ENCODE measurements around the gene SULF2. TPM values are rescaled to one million over a fixed set of nuclear protein-coding genes. Genes with fewer than 3 reads are reported as not detected.

SULF2 gene
- total RNA-seq, 1 experiment from 2014 or later = 82.2 TPM

DNA sequence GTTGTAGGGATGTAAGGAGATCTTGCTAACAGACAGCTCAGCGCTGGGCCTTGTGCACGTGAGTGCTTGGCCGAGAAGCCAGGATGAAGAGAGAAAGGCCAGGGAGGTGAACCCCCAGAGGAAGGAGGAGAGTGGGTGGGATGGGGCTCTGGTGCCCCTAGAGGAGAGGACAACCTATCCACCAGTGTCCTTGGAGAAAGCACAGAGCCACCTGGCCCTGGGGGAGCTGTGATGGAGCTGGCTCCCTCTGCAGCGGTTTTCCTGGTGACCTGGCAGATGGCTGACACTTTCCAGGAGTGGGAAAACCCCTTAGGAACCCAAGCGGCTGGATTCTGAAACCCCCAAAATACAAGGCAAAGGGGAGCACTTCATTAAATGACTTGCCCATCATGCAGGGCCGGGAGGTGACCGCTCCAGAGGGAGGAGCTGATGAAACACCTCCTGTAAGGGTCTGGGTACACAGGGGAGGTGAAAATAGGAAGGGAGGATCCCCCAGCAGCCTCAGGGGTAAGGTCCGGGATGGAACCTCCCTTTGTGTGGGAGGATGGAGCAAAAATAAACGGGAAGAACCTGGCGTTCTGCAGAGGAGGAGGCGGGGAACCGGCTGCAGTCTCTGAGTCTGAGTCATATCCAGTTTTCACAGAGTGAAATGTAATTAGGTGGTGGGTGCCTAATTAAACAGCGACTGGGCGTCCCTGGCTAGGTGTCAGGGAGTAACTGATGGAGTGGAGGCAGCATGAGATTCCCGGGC lies 80.4 kb downstream of the SULF2 start:
- CTCF ChIA-PET = interaction anchor here (0.9 to 2.0 kb wide), 3 partner anchors 21 to 915 kb away, joined by 3 to 10 read pairs (median 5); no protein-coding TSS in a partner anchor

DNA sequence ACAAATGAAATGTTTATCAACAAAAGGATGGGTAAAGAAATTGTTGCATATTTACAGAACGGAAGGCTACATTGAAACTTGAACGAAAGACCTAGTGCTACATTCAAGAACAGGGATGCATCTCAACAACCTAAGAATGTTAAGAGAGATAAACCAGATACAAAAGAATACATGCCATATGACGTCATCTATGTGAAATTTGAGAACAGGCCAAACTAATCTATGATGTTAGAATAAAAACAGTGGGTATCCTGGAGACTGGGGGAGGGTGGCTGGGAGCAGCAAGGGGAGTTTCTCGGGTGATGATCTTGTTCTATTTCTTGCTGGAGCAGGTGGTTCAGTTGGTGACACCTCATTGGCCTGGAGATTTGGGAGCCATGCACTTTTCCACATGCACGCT lies 81.5 kb downstream of the SULF2 start:
- ChIA-PET CTCF (interaction anchor here (0.6 to 2.0 kb wide), 4 partner anchors 19 to 934 kb away, joined by 3 to 10 read pairs (median 4); no protein-coding TSS in a partner anchor), POLR2A (no interaction called here)
- Mint-ChIP-seq H3K27me3 (ENCODE audit: insufficient read depth, unreplicated experiment) (no peaks in the 10 kb centered on the region), H3K27ac (ENCODE audit: low read depth, unreplicated experiment) (no peak overlapping the region), H3K4me1 (ENCODE audit: insufficient read depth, unreplicated experiment) (peaks cover 12% of the 10 kb centered on the region), H3K9me3 (ENCODE audit: unreplicated experiment) (no peaks in the 10 kb centered on the region), H3K4me3 (ENCODE audit: unreplicated experiment) (no peak overlapping the region), H3K36me3 (ENCODE audit: insufficient read depth, unreplicated experiment) (peaks cover 60% of the 10 kb centered on the region)
- BruUV-seq (replicated peaks) = no TSS peak
- TF ChIP-seq, protein P1, sequence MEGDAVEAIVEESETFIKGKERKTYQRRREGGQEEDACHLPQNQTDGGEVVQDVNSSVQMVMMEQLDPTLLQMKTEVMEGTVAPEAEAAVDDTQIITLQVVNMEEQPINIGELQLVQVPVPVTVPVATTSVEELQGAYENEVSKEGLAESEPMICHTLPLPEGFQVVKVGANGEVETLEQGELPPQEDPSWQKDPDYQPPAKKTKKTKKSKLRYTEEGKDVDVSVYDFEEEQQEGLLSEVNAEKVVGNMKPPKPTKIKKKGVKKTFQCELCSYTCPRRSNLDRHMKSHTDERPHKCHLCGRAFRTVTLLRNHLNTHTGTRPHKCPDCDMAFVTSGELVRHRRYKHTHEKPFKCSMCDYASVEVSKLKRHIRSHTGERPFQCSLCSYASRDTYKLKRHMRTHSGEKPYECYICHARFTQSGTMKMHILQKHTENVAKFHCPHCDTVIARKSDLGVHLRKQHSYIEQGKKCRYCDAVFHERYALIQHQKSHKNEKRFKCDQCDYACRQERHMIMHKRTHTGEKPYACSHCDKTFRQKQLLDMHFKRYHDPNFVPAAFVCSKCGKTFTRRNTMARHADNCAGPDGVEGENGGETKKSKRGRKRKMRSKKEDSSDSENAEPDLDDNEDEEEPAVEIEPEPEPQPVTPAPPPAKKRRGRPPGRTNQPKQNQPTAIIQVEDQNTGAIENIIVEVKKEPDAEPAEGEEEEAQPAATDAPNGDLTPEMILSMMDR (IDR thresholded peaks at IDR 0.05; ENCODE audit: unreplicated experiment) = no peak
- intact Hi-C loops (cut with micrococcal nuclease) = no loop called here
- no peak for DNase-seq (ENCODE audit: unreplicated experiment)

More for the DNA sequence above, 80.4 kb downstream of the SULF2 start:
- TF ChIP-seq, protein P1 (IDR thresholded peaks at IDR 0.05; ENCODE audit: unreplicated experiment) = no peak
- POLR2A ChIA-PET = interaction anchor here (0.7 kb wide), 1 partner anchor 12 kb away, joined by 3 read pairs; no protein-coding TSS in a partner anchor
- Mint-ChIP-seq H3K27ac (ENCODE audit: low read depth, unreplicated experiment) (peak overlapping the region; percentile 19), H3K4me1 (ENCODE audit: insufficient read depth, unreplicated experiment) (peaks cover 12% of the 10 kb centered on the region), H3K9me3 (ENCODE audit: unreplicated experiment) (no peaks in the 10 kb centered on the region), H3K36me3 (ENCODE audit: insufficient read depth, unreplicated experiment) (peaks cover 62% of the 10 kb centered on the region), H3K4me3 (ENCODE audit: unreplicated experiment) (peak overlapping the region; percentile 29), H3K27me3 (ENCODE audit: insufficient read depth, unreplicated experiment) (no peaks in the 10 kb centered on the region)
- BruUV-seq (replicated peaks) = no TSS peak
- intact Hi-C loops (cut with micrococcal nuclease) = no loop called here
- peak; percentile 33 for DNase-seq (ENCODE audit: unreplicated experiment)

DNA sequence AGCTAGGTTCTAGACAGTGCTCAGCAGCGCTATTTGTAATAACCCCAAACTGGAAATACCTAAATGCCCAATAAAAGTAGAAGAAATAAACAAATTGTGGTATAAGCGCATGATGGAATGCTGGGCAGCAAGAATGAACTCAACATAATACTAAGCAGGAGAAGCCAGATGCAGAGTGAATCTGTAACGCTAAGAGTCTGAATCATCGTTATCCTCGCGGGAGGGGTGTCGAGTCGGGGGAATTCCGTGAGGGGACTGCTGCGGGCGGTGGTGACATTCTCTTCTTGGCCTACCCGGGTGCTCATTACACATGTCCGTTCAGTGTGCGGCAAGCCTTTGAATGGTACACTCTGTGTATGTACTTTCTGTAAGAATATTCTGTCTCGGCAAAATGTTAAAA lies 83.7 kb downstream of the SULF2 start:
- Mint-ChIP-seq H3K36me3 (ENCODE audit: insufficient read depth, unreplicated experiment) (peaks cover 81% of the 10 kb centered on the region), H3K4me1 (ENCODE audit: insufficient read depth, unreplicated experiment) (peaks cover 12% of the 10 kb centered on the region), H3K27ac (ENCODE audit: low read depth, unreplicated experiment) (no peak overlapping the region), H3K9me3 (ENCODE audit: unreplicated experiment) (no peaks in the 10 kb centered on the region), H3K27me3 (ENCODE audit: insufficient read depth, unreplicated experiment) (no peaks in the 10 kb centered on the region), H3K4me3 (ENCODE audit: unreplicated experiment) (no peak overlapping the region)
- intact Hi-C loops (cut with micrococcal nuclease) = no loop called here
- POLR2A ChIA-PET = no interaction called here
- BruUV-seq (replicated peaks) = no TSS peak
- CTCF ChIA-PET = interaction anchor here (1.5 kb wide), 1 partner anchor 919 kb away, joined by 5 read pairs; no protein-coding TSS in a partner anchor
- TF ChIP-seq, protein P1 (IDR thresholded peaks at IDR 0.05; ENCODE audit: unreplicated experiment) = no peak
- DNase-seq (ENCODE audit: unreplicated experiment) = no peak

DNA sequence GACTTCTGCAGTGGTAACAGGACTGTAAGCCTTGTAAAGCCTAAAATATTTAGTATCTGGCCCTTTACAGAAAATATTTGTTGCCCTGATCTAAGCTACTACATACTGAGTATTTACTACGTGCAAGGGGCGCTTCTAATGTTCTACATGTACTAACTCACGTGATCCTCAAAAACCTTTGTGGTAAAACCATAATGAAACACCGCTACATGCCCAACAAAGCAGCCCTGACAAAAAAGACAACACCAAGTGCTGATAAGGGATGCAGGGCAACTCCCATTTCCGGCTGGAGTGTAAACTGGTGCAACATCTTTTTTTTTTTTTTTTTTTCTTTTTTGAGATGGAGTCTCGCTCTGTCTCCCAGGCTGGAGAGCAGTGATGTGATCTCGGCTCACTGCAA lies 85.0 kb downstream of the SULF2 start:
- Mint-ChIP-seq H3K9me3 (ENCODE audit: unreplicated experiment) (no peaks in the 10 kb centered on the region), H3K27ac (ENCODE audit: low read depth, unreplicated experiment) (no peak overlapping the region), H3K4me1 (ENCODE audit: insufficient read depth, unreplicated experiment) (peaks cover 10% of the 10 kb centered on the region), H3K27me3 (ENCODE audit: insufficient read depth, unreplicated experiment) (no peaks in the 10 kb centered on the region), H3K36me3 (ENCODE audit: insufficient read depth, unreplicated experiment) (peaks cover 81% of the 10 kb centered on the region), H3K4me3 (ENCODE audit: unreplicated experiment) (no peak overlapping the region)
- TF ChIP-seq, protein P1 (IDR thresholded peaks at IDR 0.05; ENCODE audit: unreplicated experiment) = no peak
- DNase-seq (ENCODE audit: unreplicated experiment) = no peak
- ChIA-PET POLR2A (interaction anchor here (0.7 kb wide), 1 partner anchor 73 kb away, joined by 3 read pairs; no protein-coding TSS in a partner anchor), CTCF (interaction anchor here (0.6 to 1.3 kb wide), 3 partner anchors 36 to 922 kb away, joined by 3 to 5 read pairs (median 3); no protein-coding TSS in a partner anchor)
- intact Hi-C loops (cut with micrococcal nuclease) = no loop called here
- BruUV-seq (replicated peaks) = no TSS peak
